HCT116 (cell line): ENCODE measurements around the gene CLOCK.

Experiments used
- POLR2A ChIP-seq: IDR thresholded peaks from 2 replicates; pipeline ENCODE4 v1.7.0; 2011; ENCODE audit warnings: borderline replicate concordance; ENCODE audit not compliant: insufficient read depth, insufficient read length; ENCODE audit errors: extremely low read depth
- POLR2AphosphoS5 ChIP-seq: IDR thresholded peaks from 2 replicates; pipeline ENCODE4 v1.6.1; 2011; ENCODE audit warnings: mild to moderate bottlenecking, low read depth, low read length, moderate library complexity
- RAD21 ChIP-seq: IDR thresholded peaks from 2 replicates; pipeline ENCODE4 v1.6.1; 2012; ENCODE audit warnings: low read depth, mild to moderate bottlenecking

- TF ChIP-seq POLR2A (no peak), POLR2AphosphoS5 (no peak), RAD21 (no peak)
Observed at GRCh38 chr4:55468724-55469123, 78.0 kb downstream of the CLOCK start.
